NCI-H146 treated with DMSO at 0.1 percent for 48 hours (cell line): ENCODE data around the gene PIK3R2.
"Not testable (repeated sequence)": the region's sequence is repeated elsewhere in the genome, so short reads cannot be mapped to it uniquely, and the experiment has no call there.

ENCODE experiments used
- DNase-seq: peaks from one replicate; lab custom pipeline; 2025; ENCODE audit not compliant: unreplicated experiment; lab: John Stamatoyannopoulos, UW

Gene PIK3R2

GRCh38 chr19:18152817-18153555, at the start of gene PIK3R2:
Gene PIK3R2 (plus strand): TSS chr19:18153163. CDS start chr19:18155880, 2,717 bp downstream.
- DNase-seq, result peak; percentile 99

- no peak for DNase-seq
Observed at GRCh38 chr19:18104793-18105131, 48.2 kb upstream of the PIK3R2 start.

GRCh38 chr19:18105259-18105658, 47.7 kb upstream of the PIK3R2 start:
- DNase-seq, result not testable (repeated sequence)

GRCh38 chr19:18107235-18107634, 45.7 kb upstream of the PIK3R2 start:
- DNase-seq, result no peak

GRCh38 chr19:18108897-18109296, 44.1 kb upstream of the PIK3R2 start:
- DNase-seq, result no peak

GRCh38 chr19:18109341-18109732, 43.6 kb upstream of the PIK3R2 start:
- no peak for DNase-seq

- DNase-seq, result no peak
Observed at GRCh38 chr19:18109733-18110608, 43.0 kb upstream of the PIK3R2 start.

GRCh38 chr19:18110609-18111232, 42.2 kb upstream of the PIK3R2 start:
- DNase-seq, result no peak

- DNase-seq, result peak; percentile 58
Observed at GRCh38 chr19:18112989-18113478, 39.9 kb upstream of the PIK3R2 start.

- no peak for DNase-seq
Observed at GRCh38 chr19:18113827-18114226, 39.1 kb upstream of the PIK3R2 start.

GRCh38 chr19:18114483-18114882, 38.5 kb upstream of the PIK3R2 start:
- no peak for DNase-seq

- no peak for DNase-seq
Observed at GRCh38 chr19:18117364-18117691, 35.6 kb upstream of the PIK3R2 start.

GRCh38 chr19:18117692-18118378, 35.1 kb upstream of the PIK3R2 start:
- DNase-seq, result peak; percentile 63

GRCh38 chr19:18118420-18119012, 34.4 kb upstream of the PIK3R2 start:
- no peak for DNase-seq

GRCh38 chr19:18119013-18119716, 33.8 kb upstream of the PIK3R2 start:
- DNase-seq, result no peak

- DNase-seq, result no peak
Observed at GRCh38 chr19:18119717-18120105, 33.3 kb upstream of the PIK3R2 start.

- no peak for DNase-seq
Observed at GRCh38 chr19:18120127-18120526, 32.8 kb upstream of the PIK3R2 start.

GRCh38 chr19:18121166-18121565, 31.8 kb upstream of the PIK3R2 start:
- DNase-seq, result no peak

- no peak for DNase-seq
Observed at GRCh38 chr19:18122424-18122823, 30.5 kb upstream of the PIK3R2 start.
